Islet of Langerhans (tissue), 1 donor: ENCODE measurements around the gene SLC12A4.
"Not testable (repeated sequence)": the region's sequence is repeated elsewhere in the genome, so short reads cannot be mapped to it uniquely, and the experiment has no call there.

ENCODE experiments used
- FAIRE-seq: peaks from one replicate; lab custom pipeline; 2011; peaks lifted over from hg19 to GRCh38; lab: Jason Lieb, UNC

The SLC12A4 gene

DNA sequence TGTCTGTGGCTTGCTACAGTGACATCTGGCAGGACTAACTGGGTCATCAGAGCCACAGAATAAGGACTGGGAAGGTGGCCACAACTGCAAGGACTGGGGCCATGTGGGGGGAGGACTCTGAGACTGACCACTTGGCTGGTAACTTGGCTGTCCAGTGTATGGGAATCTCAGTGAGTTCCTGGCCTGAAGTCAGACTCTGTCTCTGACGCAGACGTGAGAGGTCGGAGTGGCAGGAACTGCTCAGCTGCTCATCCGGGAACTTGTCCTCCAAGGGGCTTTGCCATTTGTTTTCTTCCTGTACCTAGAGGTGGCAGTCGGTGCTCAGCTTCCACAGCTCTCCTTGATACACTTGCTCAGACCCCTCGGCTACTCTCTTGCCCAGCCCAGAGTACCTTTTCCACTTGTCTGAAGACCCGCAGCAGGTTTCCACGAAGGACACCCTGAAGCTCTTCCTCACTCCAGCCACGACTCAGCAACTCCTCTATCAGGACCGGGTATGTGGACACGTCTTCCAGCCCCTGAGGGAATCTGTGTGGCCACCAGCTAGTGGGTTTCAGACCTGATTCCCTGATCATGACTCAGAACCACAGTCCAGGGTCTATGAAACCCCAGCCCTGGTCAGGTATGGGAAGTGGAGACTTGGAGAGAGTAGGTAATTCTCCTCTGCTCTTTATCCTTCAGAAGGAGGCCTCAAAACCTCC is 19.2 kb upstream of the SLC12A4 start:
- no peak for FAIRE-seq

DNA sequence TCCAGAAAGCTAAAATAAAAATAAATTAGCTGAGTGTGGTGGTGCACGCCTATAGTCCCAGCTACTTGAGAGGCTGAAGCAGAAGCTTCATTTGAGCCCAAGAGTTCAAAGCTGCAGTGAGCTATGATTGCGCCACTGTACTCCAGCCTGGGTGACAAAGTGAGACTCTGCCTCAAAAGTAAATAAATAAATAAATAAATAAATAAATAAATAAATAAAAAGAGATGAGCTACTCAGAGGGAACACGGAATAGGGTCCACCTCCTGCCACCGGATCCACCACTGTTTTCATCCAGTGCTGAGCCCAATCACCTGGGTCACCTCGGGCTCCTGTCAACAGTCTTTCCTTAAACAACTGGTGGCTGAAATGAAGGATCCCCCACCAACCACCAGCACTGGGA is 18.5 kb upstream of the SLC12A4 start:
- no peak for FAIRE-seq

DNA sequence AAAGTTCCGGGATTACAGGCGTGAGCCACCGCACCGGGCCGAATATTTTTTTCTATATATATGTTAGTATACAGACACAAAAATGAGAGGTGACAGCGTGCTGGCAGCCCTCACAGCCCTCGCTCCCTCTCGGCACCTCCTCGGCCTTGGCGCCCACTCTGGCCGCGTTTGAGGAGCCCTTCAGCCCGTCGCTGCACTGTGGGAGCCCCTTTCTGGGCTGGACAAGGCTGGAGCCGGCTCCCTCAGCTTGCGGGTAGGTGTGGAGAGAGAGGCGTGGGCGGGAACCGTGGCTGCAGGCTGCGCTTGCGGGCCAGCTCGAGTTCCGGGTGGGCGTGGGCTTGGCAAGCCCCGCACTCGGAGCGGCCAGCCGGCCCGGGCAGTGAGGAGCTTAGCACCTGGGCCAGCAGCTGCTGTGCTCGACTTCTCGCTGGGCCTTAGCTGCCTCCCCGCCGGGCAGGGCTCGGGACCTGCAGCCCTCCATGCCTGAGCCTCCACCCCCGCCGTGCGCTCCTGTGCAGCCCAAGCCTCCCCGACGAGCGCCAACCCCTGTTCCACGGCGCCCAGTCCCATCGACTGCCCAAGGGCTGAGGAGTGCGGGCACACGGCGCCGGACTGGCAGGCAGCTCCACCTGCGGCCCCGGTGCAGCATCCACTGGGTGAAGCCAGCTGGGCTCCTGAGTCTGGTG is 13.7 kb upstream of the SLC12A4 start:
- no peak for FAIRE-seq

DNA sequence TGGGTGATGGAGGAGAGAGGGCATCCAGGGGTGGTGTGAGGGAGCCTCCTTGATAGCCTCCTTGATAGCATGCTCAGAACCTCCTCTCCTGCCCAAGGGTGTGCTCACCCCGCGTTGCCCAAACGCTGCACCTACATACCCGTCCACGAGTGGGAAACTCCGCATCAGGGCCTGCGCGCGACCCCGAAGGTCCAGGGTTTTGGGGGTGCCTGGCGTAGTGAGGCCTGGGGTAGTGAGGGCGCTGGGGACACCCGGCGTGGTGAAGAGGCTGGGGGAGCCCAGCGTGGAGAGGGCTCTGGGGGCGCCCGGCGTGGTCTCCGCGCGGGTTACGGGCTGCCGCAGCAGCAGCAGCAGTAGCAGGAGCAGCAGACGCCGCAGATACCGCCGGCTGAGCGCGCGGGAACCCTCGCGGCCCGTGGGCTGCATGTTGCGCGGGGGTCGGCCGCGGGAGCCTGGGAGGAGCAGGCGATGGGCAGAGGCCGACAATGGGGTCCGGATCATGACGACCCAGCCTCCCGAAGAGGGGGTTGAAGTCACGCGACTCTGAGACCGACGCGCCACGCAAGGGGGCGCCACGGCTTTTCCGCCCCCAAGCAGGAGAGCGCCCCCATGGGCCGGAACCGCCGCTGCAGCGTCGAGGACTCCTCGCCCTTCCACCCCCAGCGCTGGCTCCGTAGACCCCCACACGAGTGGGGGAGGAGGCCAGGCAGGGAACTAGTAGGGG is 11.7 kb upstream of the SLC12A4 start, which contains the start of gene DPEP3:
DPEP3 (minus strand) TSS at position 545 of the 724 bp plus-strand sequence; CDS start at position 426, 119 bp downstream.
- no peak for FAIRE-seq

DNA sequence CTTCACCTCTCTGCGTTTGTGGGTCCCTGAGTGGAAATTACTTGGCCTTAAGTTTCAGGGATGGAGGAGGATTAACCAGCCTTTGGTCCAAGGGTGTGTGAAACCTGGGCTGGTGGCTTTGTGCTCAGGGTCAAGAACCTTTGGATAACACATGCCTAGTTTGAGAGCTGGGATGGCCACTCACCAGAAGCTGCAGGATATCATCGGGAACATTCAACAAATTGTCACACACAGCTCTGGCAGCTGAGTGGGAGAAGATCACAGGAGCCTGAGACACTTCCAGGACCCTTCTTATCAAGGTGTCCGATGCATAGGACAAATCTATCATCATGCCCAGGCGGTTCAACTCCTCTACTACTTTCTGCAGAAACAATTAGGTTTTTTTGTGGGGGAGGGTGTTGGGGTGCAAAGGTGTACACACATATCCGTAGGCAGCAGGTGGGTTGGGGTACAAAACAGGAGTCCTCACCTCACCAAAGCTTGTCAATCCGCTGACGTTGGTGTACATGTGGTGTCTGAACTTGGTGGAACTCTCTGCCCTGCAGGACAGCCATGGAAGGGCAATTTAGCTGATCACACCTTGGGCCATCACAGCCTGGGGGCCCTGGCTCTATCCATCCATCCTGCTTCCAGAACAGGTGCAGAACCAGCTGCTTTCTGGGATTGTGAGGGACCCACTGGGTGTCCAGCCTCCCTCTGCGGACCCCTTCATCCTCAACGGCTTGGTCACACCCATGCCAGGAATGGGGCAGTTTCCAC is 9.2 kb upstream of the SLC12A4 start:
- FAIRE-seq = no peak

DNA sequence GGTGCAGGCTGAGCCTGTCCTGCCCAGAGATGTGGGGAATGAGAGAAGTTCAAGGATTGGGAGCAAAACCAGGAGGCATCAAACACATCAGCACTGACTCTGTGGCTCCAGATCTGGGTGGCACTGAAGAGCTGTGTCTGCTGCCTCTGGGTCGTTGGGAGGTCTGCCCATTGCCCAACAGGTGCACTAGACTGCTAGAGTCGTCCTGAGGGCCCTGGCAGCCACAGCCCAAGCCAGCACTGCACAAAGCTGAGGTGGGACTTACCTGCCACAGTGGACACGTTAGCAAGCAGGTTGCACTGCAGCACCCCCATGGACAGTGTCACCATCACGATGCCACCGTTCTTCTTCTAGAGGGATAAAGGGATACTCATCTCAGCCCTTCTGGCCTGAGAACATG is 8.6 kb upstream of the SLC12A4 start:
- FAIRE-seq = no peak

DNA sequence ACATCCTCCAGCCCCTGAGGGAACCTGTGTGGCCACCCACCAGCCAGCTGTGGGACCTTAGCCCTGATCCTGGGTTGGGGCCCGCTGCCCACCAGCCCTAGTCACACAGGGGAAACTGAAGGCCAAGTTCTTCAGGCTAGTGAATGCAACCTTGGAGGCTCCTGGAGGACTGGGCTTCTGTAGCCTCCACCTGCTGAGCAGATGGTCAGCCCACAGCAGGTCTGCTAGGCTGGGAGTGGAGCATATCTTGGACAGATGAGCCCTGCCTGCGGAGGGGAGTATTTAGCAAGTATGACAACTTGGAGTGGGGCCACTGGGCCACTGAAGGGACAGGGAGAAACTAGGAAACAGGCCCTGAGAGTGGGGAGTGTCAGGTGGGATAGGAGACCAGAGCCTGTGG is 7.8 kb upstream of the SLC12A4 start:
- no peak for FAIRE-seq

DNA sequence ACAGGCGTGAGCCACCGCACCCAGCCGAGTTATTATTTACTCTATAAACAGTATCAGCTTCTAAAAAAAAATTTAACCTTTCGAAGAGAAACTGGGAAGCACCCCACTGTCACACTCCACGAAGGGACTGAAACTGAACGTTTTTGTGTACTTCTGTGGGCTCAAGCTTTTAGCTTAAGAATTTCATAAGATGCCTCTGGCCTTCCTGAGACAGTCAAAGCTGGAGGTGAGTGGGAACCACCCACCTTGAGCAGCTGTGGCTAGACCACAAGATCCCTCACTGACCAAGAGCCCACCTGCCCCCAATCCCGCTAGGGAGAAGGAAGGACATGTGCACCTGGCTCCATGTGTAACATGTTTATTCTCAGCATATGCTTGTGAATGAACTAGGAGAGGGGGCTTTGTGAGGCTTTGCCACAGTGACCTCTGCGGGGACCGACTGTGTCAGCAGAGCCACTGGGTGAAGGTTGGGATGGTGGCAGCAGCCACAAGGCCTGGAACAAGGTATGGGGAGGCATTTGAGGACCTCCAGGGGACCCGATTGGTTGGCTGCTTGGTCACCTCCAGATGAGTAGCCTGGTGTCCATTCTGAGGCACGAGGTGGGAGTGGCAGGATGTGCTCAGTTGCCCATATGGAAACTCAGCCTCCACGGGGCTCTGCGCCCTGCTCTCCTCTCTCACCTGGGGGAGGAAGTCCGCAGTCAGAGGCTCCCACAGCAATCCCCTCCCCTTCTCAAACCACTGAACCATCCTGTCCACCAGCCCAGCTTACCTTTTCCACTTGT is 7.1 kb upstream of the SLC12A4 start:
- FAIRE-seq = no peak

DNA sequence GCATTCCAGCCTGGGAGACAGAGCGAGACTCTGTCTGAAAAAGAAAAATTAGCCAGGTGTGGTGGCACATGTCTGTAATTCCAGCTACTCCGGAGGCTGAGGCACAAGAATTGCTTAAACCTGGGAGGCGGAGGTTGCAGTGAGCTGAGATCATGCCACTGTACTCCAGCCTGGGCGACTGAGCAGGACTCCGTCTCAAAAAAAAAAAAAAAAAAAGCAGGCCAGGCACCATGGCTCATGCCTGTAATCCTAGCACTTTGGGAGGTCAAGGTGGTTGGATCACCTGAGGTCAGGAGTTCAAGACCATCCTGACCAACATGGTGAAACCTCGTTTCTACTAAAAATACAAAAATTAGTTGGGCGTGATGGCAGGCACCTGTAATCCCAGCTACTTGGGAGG is 3.8 kb upstream of the SLC12A4 start:
- FAIRE-seq = not testable (repeated sequence)

DNA sequence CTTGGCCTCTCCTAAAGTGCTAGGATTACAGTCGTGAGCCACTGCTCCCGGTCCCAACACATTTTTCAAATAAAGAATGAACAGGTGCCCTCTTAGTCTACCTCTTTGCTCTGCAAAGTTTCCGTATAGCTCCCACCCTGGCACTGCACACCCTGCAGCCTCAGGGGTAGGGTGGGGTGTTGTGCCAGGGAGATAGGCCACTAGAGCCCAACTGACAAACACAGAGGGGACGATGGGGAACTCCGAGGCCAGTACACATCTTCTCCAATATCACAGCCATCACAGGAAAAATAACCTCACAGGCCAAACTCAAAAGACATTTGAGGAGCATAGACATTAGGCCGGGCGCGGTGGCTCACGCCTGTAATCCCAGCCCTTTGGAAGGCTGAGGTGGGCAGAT is 2.7 kb upstream of the SLC12A4 start:
- no peak for FAIRE-seq

DNA sequence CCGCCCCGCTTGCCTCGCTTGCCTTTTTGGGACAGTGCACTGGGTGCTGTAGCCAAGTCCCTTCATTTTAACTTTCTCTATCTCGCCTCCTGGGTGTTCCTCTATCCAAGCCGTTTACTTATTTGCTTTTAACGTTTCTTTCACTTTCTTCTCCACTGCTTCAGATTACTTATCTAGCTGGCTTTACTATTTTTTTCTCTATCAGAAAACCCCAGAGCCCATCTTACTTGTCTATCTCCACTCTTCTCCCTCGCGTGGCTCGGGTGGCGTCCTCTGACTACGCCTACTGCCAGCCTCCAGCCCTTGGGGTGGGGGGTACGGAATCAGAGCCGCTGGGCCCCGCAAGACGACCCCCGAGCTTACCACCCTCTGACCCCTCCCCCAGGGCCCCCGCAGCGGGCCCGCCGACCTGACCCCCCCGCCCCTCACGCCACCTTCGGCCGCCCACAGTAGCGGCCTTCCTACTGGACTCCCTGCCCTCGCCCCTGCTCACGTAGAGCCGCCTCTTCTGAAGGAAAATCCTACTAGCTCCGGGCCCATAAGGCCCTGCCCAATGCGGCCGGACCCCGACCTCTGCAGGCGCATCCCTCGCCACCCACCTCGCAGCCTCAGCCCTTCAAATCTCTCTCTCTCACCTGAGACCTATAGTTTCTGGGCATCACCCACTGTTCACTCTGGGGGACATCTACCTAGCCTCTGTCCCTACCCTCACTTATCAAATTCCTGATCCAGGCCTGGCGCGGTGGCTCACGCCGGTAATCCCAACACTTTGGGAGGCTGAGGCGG is 1.0 kb upstream of the SLC12A4 start:
- no peak for FAIRE-seq

DNA sequence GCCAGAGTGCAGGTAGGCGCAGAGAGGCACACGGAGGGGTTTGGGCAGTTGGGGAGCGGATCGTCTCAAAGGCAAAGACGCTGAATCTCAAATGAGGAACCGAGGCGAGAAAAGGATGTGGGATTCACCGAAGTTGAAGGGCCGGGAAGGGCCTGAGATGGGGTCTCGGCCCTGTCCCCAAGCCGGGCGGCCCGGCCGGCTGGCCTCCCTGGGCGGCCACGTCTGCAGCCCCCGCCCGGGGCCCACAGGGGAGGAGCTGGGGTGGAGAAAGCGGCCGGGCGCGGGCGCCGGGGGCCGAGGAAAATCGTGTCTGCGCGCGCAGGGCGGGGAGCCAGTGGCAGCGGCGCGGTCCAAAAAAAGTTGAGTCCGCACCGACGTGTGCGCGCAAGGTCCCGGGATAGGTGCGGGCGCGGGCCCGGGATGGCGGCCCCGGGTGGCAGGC is 458 bp downstream of the SLC12A4 start:
- no peak for FAIRE-seq

DNA sequence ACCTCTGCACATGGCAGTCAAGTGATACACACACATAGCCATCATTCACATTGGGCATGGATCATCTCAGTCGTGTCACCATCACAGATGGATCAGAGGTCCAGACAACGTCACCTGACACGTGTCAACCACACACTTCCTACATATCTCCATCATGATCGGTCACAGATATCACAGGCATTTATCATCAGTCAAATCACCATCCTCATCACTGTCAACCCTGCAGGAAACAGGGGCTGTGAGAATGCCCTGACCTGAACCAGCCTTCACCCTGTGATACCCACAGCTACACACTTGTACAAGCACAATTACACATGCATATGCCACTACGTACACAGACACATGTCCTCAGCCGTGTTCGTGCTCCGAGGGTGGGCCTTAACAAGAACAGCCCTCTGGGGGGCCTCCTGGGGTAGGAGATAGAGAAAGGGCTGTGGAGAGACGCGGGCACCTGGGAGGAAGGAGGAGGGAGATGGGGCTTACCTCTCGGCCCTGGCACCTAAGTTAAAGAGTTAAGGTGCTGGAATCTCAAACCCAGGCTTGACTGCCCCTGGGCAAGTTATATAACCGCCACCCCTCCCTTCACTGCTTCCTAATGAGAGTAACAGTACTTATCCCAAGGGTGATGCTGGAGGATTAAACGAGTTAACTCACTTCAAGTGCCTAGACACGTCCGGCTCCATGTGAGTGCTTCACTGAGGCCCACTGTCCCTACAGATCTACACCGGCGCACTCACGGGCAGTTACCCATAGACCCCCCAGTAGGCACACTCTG is 1.1 kb downstream of the SLC12A4 start:
- FAIRE-seq = no peak

DNA sequence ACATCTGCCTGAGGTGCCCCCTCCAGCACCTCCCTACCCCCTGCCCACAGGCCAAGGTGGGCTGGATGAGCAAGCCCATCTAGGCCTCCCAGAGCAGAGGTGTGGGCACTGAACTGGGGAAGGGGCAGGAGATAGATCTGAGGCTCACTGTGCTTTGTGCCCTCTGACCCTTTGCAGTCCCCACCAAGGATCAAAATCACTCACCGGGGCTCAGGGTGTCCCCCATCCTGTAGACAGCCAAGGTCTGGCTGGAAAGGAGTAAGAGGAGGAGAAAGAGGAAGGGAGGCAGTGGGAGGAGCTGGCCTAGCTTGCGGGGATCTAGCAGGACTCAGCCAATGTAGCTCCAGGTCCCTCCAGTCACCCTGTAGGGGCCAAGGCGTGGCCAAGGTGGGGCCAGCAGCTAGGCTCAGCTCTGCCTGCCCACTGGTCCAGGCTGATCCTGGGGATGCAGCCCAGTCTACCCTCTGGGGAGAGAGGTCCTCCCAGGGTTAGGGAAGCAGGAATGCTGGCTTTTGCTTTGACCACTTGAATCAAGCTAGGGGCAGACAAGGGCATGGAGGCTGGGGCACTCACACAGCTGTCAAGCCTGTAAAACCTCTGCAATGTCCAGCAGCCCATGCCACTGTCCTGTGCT is 1.8 kb downstream of the SLC12A4 start:
- no peak for FAIRE-seq

DNA sequence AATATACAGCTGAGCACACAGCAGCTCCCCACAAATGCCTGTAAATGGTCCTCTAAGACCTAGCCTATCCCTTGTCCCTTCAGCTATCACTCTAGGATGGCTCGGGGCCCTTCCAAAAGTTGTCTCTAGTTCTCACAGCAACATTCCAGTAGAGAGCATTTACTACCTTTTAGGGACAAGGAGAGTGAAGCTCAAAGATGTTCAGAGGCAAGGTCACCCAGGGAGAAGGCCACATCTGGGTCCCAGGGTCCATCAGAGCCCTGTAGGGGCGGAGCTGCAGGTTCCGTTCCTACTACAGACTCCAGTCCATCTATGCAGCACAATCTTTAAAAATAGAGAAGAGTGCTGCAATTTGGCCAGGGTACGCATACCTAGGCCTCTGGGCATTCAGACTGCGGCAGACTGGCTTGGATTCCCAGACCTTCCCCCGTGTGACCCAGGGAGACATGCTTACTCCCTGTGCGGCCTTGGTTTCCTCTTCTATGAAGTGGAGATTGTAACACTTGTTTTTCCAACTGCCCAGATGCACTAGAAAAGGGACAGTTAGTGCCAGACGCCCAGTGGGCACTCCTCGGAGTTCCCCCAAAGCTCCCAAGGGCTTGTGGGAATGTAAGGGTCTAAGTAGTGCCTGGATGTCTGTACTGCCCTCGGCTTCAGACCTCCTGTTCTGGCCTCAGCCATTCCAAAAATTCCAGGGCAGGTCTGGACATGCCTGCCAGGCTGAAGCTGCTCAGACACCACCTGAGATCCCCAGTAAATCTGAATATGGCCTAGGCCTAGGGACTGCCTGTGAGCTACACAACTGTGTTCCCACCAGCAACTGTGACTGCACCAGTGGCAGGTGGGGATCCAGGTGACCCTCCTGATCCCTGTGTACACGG is 2.5 kb downstream of the SLC12A4 start:
- FAIRE-seq = no peak

DNA sequence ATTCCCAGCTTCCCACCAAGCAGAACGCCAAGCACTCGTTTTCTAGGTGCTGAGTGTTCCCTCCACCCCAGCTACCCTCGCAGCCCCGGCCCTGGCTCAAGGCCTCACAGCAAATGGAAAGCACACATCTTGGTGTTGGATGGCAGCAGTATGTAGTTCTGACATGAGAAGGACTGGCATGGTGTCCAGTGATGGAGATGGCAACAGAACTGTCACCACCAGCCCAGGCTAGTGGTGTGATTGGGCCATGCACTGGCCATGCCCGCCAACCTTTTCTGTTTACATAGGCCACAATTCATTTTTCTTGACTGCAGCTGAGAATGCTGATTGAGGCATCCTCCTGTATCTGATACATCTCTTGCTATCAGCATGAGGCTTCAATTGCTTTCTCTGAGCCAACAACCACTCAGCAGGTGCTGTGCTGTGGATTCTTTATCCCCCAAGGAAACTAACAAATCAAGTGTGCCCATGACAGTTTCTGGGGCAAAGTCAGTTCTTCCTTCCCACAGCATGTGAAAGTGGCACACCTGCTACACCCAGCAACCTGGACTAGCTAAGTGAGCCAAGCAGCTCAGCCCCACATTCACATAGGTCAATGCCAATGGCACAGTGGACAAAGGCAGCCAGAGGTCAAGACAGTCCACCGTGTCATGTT is 3.8 kb downstream of the SLC12A4 start:
- FAIRE-seq = no peak

DNA sequence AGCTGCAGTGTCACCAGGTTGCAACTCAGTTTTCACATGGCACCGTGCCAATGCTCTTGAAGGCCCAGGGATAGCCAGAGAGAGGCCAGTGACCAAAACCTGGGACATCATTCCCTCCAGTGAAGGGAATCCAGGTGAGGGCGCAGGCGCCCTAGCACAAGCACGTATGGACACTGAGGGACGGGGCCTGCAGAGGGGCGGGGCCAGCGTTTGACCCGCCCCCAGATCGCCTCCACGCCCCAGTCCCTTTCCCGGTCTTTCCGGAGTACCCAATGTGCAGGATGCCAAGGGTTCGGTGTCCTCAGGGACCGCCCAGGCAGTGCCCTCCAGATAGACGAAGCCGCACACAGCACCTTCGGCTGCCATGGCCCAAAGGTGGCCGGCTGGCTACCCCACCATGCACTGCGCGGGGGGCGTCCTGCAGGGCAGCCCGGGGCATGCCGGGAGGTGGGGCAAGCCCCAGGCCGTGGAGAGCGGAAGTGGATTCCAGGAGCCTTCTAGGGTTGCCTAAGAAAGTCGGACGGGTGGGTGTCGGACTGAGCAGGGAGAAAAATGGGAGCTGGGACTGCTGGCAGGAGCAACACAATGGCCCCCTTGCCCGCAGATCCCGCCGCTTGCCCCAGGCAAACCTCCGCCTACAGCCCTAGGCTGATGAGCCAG is 4.6 kb downstream of the SLC12A4 start:
- no peak for FAIRE-seq

DNA sequence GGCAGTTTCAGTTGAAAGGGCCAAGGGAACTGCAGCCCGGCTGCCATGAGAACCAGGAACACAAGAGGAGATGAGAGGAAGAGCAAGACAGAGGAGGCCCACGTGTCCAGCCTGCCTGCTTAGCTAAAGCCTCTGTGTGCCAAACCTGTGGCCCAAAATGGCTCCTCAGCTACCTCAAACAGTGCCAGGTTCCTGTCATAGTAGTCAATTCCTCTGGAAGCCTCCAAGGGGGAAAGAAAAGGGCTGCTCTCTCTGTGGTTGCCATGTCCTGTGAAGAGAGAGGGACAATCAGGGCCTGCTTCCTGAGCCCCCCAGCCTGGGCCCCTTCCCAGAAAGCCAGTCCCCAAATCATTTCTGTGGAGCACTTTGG is 5.2 kb downstream of the SLC12A4 start:
- no peak for FAIRE-seq
